Thyroid gland (tissue), 4 donors: ENCODE data around the gene CYGB.

Experiments
- CTCF ChIP-seq, 6 experiments: fragments of 200-600 bp in 3 of 6; fragments of 450-650 bp in 3 of 6; sonication (generic) in 3 of 6; IDR thresholded peaks; one replicate each; pipeline ENCODE4 v1.5.1; 2016 to 2019; ENCODE audit warnings: antibody characterized with exemption in 6 of 6, mild to moderate bottlenecking in 2 of 6, inconsistent platforms in 1 of 6, moderate library complexity in 1 of 6
- POLR2A ChIP-seq, 2 donors: fragments of 450-650 bp; IDR thresholded peaks; one replicate each; pipeline ENCODE4 v1.6.1; 2017; ENCODE audit warnings: antibody characterized with exemption in 2 of 2, mild to moderate bottlenecking in 2 of 2, moderate library complexity in 1 of 2

DNA sequence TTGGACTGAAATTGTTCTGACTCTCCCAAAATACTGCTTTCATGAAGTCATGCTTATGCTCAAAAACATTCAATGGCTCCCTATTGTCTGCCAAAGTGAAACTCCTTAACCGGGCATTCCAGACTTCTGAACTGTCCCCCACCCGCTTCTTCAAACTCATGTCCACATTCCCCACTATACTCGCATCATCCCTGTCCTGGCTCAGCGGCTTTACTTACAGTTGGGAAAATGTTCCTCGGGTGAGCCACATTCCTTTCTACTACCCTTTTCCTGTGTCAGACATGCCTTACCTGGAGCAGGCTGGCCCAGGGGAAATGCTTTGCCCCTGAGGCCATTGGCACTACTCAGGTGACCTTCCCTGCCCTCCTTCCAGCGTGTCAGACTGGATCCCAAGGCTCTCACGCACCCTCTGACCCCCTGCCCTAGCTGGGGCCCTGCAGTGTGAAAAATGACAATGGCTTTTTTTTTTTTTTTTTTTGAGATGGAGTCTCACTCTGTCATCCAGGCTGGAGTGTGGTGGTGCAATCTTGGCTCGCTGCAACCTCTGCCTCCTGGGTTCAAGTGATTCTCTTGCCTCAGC, 5.3 kb downstream of the CYGB start:
- no peak for TF ChIP-seq CTCF (IDR thresholded peaks at IDR 0.05)
- no peak for TF ChIP-seq POLR2A (IDR thresholded peaks at IDR 0.05)
